ENCODE data around the gene CD68. TPM values are rescaled to one million over a fixed set of nuclear protein-coding genes. Genes with fewer than 3 reads are reported as not detected.
A peak's percentile ranks its signal among the peaks of the same experiment; 100 is the strongest.

CD68 gene
- total RNA-seq, 4 donors from 2014 or later: 14.2 to 26.9 (median 16.2) TPM

- intact Hi-C loops (cut with DNase I; ENCODE audit: low total_unique reads): no loop called here
- DNase-seq (ENCODE audit: low spot score in 2 of 2): no peak
- WGBS, 2 donors: 62 to 77% methylated on average over 6 of the region's 6 CpGs
- H3K4me3 ChIP-seq (ENCODE audit: low read depth, poor library complexity, severe bottlenecking): no peak overlapping the region
- TF ChIP-seq, protein P1, sequence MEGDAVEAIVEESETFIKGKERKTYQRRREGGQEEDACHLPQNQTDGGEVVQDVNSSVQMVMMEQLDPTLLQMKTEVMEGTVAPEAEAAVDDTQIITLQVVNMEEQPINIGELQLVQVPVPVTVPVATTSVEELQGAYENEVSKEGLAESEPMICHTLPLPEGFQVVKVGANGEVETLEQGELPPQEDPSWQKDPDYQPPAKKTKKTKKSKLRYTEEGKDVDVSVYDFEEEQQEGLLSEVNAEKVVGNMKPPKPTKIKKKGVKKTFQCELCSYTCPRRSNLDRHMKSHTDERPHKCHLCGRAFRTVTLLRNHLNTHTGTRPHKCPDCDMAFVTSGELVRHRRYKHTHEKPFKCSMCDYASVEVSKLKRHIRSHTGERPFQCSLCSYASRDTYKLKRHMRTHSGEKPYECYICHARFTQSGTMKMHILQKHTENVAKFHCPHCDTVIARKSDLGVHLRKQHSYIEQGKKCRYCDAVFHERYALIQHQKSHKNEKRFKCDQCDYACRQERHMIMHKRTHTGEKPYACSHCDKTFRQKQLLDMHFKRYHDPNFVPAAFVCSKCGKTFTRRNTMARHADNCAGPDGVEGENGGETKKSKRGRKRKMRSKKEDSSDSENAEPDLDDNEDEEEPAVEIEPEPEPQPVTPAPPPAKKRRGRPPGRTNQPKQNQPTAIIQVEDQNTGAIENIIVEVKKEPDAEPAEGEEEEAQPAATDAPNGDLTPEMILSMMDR (IDR thresholded peaks at IDR 0.05): no peak
- TF ChIP-seq POLR2A (IDR thresholded peaks at IDR 0.05): no peak
Measured at GRCh38 chr17:7544911-7545310, 34.5 kb upstream of the CD68 start.

DNA sequence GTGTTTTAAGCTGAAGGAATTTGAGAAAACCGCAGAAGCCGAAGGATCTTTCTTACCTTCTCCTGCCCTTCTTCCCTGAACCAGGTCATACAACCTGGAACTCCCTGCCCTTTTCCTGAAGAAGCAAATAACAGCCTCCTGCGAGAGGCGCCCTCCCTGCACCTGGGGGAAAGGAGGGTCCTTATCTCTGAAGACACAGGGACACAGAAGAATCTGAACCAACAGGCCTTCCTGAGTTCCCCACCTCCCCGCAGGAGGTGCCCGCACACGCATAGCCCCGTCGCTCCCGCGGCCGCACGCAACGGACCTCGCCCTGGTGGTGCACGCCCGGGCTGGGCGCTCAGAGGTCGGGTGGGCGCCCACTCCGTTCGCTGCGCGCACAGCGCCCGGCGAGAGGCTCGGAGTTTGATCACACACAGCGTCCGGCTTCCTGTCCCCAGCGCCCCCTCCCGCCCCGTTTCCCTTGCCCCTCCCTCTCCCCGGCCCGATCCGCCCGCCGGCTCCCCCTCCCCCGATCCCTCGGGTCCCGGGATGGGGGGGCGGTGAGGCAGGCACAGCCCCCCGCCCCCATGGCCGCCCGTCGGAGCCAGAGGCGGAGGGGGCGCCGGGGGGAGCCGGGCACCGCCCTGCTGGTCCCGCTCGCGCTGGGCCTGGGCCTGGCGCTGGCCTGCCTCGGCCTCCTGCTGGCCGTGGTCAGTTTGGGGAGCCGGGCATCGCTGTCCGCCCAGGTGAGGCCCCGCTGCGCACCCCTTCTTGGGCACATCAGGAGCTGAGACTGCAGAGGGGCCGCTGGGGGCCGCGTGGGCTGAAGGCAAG lies 30.6 kb upstream of the CD68 start, which contains the start of gene TNFSF12:
TSS of gene TNFSF12 (plus strand) at position 474 of the 816 bp plus-strand sequence. CDS start at position 570, 96 bp downstream.
- intact Hi-C loops (cut with DNase I; ENCODE audit: low total_unique reads): no loop called here
- no peak for TF ChIP-seq POLR2A (IDR thresholded peaks at IDR 0.05)
- TF ChIP-seq, protein P1 (IDR thresholded peaks at IDR 0.05): no peak
- H3K4me3 ChIP-seq (ENCODE audit: low read depth, poor library complexity, severe bottlenecking): peak within 1 kb of the TSS; percentile 51
- peak; percentile 34 to 93 for DNase-seq (ENCODE audit: low spot score in 2 of 2)
- 0 to 4% methylated on average over 9 to 32 of the region's 65 CpGs for WGBS, 2 donors

- WGBS, 2 donors: 14 to 18% methylated on average over 20 of the region's 20 CpGs
- DNase-seq (ENCODE audit: low spot score in 2 of 2): peak in 1 of 2 donors; percentile 88
- intact Hi-C loops (cut with DNase I; ENCODE audit: low total_unique reads): loop anchor here (10.0 kb wide), 2 partner anchors 55 to 195 kb away; partner anchors contain the start of genes KCTD11 and TMEM95
- peak overlapping the region; percentile 51 for H3K4me3 ChIP-seq (ENCODE audit: low read depth, poor library complexity, severe bottlenecking)
- no peak for TF ChIP-seq POLR2A (IDR thresholded peaks at IDR 0.05)
- TF ChIP-seq, protein P1 (IDR thresholded peaks at IDR 0.05): no peak
Measured at GRCh38 chr17:7549401-7550055, 29.9 kb upstream of the CD68 start.

DNA sequence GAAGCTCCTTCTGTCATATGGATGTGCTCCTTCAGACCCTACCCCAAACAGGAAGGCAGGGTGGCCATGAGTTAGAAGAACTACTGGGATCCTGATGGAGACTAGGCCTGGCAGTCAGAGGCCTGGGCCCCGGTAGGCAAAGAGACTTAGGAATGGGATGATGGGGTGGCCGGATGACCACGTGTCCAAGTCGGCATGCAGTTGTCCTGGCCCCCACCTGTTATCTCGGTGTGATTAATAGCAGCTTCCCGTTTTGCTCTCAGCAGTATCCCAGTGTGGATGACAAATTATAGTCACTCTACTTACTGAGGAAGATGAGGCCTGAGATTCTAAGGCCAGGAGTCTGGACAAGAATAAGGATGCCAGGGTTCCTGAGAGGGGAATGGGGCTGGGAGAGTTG lies 29.1 kb upstream of the CD68 start:
- 66 to 71% methylated on average over 6 of the region's 6 CpGs for WGBS, 2 donors
- intact Hi-C loops (cut with DNase I; ENCODE audit: low total_unique reads): loop anchor here (10.0 kb wide), 2 partner anchors 56 to 196 kb away; partner anchors contain the start of genes KCTD11 and TMEM95
- no peak overlapping the region for H3K4me3 ChIP-seq (ENCODE audit: low read depth, poor library complexity, severe bottlenecking)
- TF ChIP-seq, protein P1 (IDR thresholded peaks at IDR 0.05): no peak
- TF ChIP-seq POLR2A (IDR thresholded peaks at IDR 0.05): no peak
- no peak for DNase-seq (ENCODE audit: low spot score in 2 of 2)

DNA sequence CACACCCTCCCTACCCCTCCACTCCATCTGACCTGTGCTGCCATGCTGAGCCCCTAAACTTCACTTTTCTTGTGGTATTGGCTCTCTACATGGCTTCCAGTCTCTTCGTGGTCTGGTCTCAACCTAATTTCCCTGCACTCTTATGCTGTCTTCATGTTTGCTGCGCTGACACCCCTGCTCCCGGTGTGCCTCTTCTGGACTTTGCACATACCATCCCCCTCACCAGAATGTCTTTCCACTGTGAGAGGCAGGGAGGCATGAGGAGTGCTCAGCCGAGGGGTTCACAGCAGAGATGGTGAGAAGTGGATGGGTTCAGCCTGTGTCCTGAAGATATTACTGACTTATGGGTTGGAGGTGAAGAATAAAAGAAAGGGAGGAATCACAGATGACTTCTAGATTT lies 28.0 kb upstream of the CD68 start:
- no peak for TF ChIP-seq POLR2A (IDR thresholded peaks at IDR 0.05)
- TF ChIP-seq, protein P1 (IDR thresholded peaks at IDR 0.05): no peak
- intact Hi-C loops (cut with DNase I; ENCODE audit: low total_unique reads): loop anchor here (10.0 kb wide), 2 partner anchors 57 to 197 kb away; partner anchors contain the start of genes KCTD11 and TMEM95
- WGBS, 2 donors: 94% methylated on average over 4 of the region's 4 CpGs
- DNase-seq (ENCODE audit: low spot score in 2 of 2): no peak
- no peak overlapping the region for H3K4me3 ChIP-seq (ENCODE audit: low read depth, poor library complexity, severe bottlenecking)
